ENCODE results near the gene ATP2B3. TPM values are rescaled to one million over a fixed set of nuclear protein-coding genes. Genes with fewer than 3 reads are reported as not detected.

ATP2B3 gene
- total and polyA plus RNA-seq, 9 of the 15 experiments (the other 6 are each of a cell fraction or from before 2014, with no cell fraction given) = 0.04 TPM; not detected in 8

DNA sequence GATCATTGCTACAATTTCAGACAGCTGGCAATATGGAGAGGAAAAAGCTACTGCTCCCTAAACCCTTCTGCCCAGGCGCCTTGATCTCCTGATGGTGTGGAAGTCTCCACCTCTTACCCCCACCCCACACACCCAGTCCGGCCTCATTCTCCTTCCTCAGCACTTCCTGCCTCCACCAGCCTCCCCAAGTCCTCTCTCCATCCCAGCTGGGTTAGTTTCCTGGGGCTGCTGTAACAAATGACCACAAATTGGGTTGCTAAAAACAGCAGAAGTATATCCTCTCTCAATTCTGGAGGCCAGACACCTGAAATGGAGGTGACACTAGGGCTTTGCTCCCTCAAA is 82.6 kb downstream of the ATP2B3 start:
- no TSS peak for BruUV-seq (replicated peaks)
- ChIA-PET POLR2A (interaction anchor here (0.6 to 1.9 kb wide), 3 partner anchors 9 to 358 kb away, joined by 3 to 12 read pairs (median 5); no protein-coding TSS in a partner anchor), CTCF (ENCODE audit: low intra/inter-chr PET ratio) (no interaction called here)
- peak in 1 of 4 experiments; percentile 42 for DNase-seq (ENCODE audit: extremely low read depth in 1 of 4, low spot score in 3 of 4)
- in situ Hi-C loops (cut with MboI) = no loop called here
- no peaks in the 10 kb centered on the region for H3K9me1 ChIP-seq (ENCODE audit: control insufficient read depth, insufficient read depth, low read length)
- H3K36me3 ChIP-seq (ENCODE audit: control insufficient read depth, insufficient read depth, low read length) = peaks cover 9% of the 10 kb centered on the region; the same call in 2 of the 3 replicates
- peak; percentile 20; the same call in 2 of the 3 replicates for ATAC-seq
- peaks cover 8 to 23% of the 10 kb centered on the region in 2 experiments; a peak in 4 of 5 replicates for H3K4me1 ChIP-seq (replicated peaks in 1 of 2; ENCODE audit: control insufficient read depth in 2 of 2, insufficient read depth in 2 of 2, low read length in 2 of 2)
- no peaks in the 10 kb centered on the region for H3K9me3 ChIP-seq (replicated peaks; ENCODE audit: control insufficient read depth, insufficient read depth, low read depth, low read length)
- H3K27me3 ChIP-seq (ENCODE audit: control insufficient read depth in 2 of 2, insufficient read depth in 2 of 2, low read length in 2 of 2) = peaks cover 0 to 9% of the 10 kb centered on the region in 2 experiments; a peak in 1 of 5 replicates
- peak overlapping the region; percentile 55; the same call in 2 of the 3 replicates for H3K27ac ChIP-seq (ENCODE audit: extremely low read depth, low read depth, low read length)
- H3K4me2 ChIP-seq (ENCODE audit: insufficient read depth, low read length) = peak overlapping the region; percentile 90
- WGBS (ENCODE audit: insufficient coverage, low coverage, missing lambda C conversion rate) = 7% methylated on average over 2 of the region's 2 CpGs
- H4K20me1 ChIP-seq (replicated peaks; ENCODE audit: control insufficient read depth, insufficient read depth, low read length) = no peaks in the 10 kb centered on the region
- peaks cover 22% of the 10 kb centered on the region; the same call in 2 of the 3 replicates for H3K79me2 ChIP-seq (ENCODE audit: control insufficient read depth, insufficient read depth, low read length)
- peak overlapping the region; percentile 63 for H3K4me3 ChIP-seq
- FAIRE-seq = no peak
- H3K9ac ChIP-seq (ENCODE audit: insufficient read depth in 1 of 2, low read depth in 2 of 2, low read length in 2 of 2) = peak overlapping the region; percentile 74 to 87
- intact Hi-C loops (cut with micrococcal nuclease) = no loop called here
- peak overlapping the region; percentile 97 for H2AFZ ChIP-seq (ENCODE audit: low read depth, low read length)
- TF ChIP-seq, protein P1, sequence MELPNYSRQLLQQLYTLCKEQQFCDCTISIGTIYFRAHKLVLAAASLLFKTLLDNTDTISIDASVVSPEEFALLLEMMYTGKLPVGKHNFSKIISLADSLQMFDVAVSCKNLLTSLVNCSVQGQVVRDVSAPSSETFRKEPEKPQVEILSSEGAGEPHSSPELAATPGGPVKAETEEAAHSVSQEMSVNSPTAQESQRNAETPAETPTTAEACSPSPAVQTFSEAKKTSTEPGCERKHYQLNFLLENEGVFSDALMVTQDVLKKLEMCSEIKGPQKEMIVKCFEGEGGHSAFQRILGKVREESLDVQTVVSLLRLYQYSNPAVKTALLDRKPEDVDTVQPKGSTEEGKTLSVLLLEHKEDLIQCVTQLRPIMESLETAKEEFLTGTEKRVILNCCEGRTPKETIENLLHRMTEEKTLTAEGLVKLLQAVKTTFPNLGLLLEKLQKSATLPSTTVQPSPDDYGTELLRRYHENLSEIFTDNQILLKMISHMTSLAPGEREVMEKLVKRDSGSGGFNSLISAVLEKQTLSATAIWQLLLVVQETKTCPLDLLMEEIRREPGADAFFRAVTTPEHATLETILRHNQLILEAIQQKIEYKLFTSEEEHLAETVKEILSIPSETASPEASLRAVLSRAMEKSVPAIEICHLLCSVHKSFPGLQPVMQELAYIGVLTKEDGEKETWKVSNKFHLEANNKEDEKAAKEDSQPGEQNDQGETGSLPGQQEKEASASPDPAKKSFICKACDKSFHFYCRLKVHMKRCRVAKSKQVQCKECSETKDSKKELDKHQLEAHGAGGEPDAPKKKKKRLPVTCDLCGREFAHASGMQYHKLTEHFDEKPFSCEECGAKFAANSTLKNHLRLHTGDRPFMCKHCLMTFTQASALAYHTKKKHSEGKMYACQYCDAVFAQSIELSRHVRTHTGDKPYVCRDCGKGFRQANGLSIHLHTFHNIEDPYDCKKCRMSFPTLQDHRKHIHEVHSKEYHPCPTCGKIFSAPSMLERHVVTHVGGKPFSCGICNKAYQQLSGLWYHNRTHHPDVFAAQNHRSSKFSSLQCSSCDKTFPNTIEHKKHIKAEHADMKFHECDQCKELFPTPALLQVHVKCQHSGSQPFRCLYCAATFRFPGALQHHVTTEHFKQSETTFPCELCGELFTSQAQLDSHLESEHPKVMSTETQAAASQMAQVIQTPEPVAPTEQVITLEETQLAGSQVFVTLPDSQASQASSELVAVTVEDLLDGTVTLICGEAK (IDR thresholded peaks at IDR 0.05) = peak; percentile 72; the same call in 1 of the 2 replicates
- TF ChIP-seq, protein P1 (CRISPR knock-in tag; IDR thresholded peaks at IDR 0.05) = no peak
- TF ChIP-seq, protein P2, sequence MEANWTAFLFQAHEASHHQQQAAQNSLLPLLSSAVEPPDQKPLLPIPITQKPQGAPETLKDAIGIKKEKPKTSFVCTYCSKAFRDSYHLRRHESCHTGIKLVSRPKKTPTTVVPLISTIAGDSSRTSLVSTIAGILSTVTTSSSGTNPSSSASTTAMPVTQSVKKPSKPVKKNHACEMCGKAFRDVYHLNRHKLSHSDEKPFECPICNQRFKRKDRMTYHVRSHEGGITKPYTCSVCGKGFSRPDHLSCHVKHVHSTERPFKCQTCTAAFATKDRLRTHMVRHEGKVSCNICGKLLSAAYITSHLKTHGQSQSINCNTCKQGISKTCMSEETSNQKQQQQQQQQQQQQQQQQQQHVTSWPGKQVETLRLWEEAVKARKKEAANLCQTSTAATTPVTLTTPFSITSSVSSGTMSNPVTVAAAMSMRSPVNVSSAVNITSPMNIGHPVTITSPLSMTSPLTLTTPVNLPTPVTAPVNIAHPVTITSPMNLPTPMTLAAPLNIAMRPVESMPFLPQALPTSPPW (CRISPR knock-in tag; IDR thresholded peaks at IDR 0.05) = peak; percentile 28; the same call in 1 of the 2 replicates
- peak; percentile 44; the same call in 1 of the 2 replicates for TF ChIP-seq ZNF316 (IDR thresholded peaks at IDR 0.05)
- peak; percentile 67 for TF ChIP-seq GABPA (tag; conservative IDR thresholded peaks at IDR 0.05; ENCODE audit: low read depth)
- TF ChIP-seq, protein P3, sequence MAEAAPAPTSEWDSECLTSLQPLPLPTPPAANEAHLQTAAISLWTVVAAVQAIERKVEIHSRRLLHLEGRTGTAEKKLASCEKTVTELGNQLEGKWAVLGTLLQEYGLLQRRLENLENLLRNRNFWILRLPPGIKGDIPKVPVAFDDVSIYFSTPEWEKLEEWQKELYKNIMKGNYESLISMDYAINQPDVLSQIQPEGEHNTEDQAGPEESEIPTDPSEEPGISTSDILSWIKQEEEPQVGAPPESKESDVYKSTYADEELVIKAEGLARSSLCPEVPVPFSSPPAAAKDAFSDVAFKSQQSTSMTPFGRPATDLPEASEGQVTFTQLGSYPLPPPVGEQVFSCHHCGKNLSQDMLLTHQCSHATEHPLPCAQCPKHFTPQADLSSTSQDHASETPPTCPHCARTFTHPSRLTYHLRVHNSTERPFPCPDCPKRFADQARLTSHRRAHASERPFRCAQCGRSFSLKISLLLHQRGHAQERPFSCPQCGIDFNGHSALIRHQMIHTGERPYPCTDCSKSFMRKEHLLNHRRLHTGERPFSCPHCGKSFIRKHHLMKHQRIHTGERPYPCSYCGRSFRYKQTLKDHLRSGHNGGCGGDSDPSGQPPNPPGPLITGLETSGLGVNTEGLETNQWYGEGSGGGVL (CRISPR knock-in tag; IDR thresholded peaks at IDR 0.05) = no peak
- TF ChIP-seq MAFF (IDR thresholded peaks at IDR 0.05; ENCODE audit: low read length) = no peak
- TF ChIP-seq C11orf30 (IDR thresholded peaks at IDR 0.05; ENCODE audit: low read depth) = peak; percentile 40
- TF ChIP-seq HMGN3 (IDR thresholded peaks at IDR 0.05; ENCODE audit: borderline replicate concordance, extremely low read depth, insufficient read length, low read depth, low read length) = no peak
- TF ChIP-seq SPI1 (IDR thresholded peaks at IDR 0.05; ENCODE audit: borderline replicate concordance, low read depth, low read length) = 0 out of 2 replicates have a peak, but pooled peaks have one; percentile 8

All from K562 (cell line).